ENCODE data around the gene GSTO1. TPM values are rescaled to one million over a fixed set of nuclear protein-coding genes. Genes with fewer than 3 reads are reported as not detected.
A peak's percentile ranks its signal among the peaks of the same experiment; 100 is the strongest.

GSTO1 gene
- total and polyA plus RNA-seq, 2 of the 13 experiments (the other 11 are each of a cell fraction or from before 2014, with no cell fraction given), result 228 to 300 TPM

GRCh38 chr10:104230490-104230889, 24.2 kb upstream of the GSTO1 start:
- intact Hi-C loops (cut with micrococcal nuclease; ENCODE audit: unreplicated experiment) (no loop called here), in situ Hi-C loops (cut with HindIII; ENCODE audit: extremely low pct_ligation_motif_present, low pct_unique_long_range_greater_than_20kb) (no loop called here)
- no peak for FAIRE-seq
- Histone ChIP-seq H3K4me2 (ENCODE audit: low read depth, low read length) (no peak overlapping the region), H3K27me3 (ENCODE audit: control insufficient read depth in 1 of 2, insufficient read depth in 2 of 2, low read length in 2 of 2) (no peaks in the 10 kb centered on the region; a peak in 1 of 5 replicates), H3K4me3 (replicated peaks in 1 of 3; ENCODE audit: insufficient read depth in 1 of 3, low read depth in 2 of 3, low read length in 3 of 3) (no peak overlapping the region), H3K79me2 (ENCODE audit: insufficient read depth, low read length) (no peaks in the 10 kb centered on the region), H2AFZ (ENCODE audit: low read length) (no peak overlapping the region), H3K36me3 (replicated peaks in 1 of 2; ENCODE audit: control insufficient read depth in 1 of 2, insufficient read depth in 2 of 2, low read length in 2 of 2) (no peaks in the 10 kb centered on the region), H3K4me1 (ENCODE audit: insufficient read depth, low read length) (peaks cover 21% of the 10 kb centered on the region), H4K20me1 (ENCODE audit: insufficient read depth, low read length) (no peaks in the 10 kb centered on the region), H3K27ac (ENCODE audit: extremely low read length, insufficient read depth, low read length) (no peak overlapping the region), H3K9me3 (ENCODE audit: low read length) (peaks cover 7% of the 10 kb centered on the region), H3K9ac (ENCODE audit: insufficient read depth, low read depth, low read length) (no peak overlapping the region)
- no TSS peak for BruUV-seq (replicated peaks)
- 74% methylated on average over 4 of the region's 4 CpGs for WGBS (ENCODE audit: low lambda C conversion rate)
- ChIA-PET CTCF (ENCODE audit: low intra/inter-chr PET ratio, low total read pairs) (no interaction called here), POLR2A (interaction anchor here (3.7 kb wide), 1 partner anchor 24 kb away, joined by 59 read pairs; the partner anchor contains the start of gene GSTO1)
- no peak for DNase-seq (ENCODE audit: low spot score)
- no peak for ATAC-seq
- TF ChIP-seq ZNF136 (CRISPR knock-in tag; IDR thresholded peaks at IDR 0.05; ENCODE audit: low read depth) (no peak), PHB2 (IDR thresholded peaks at IDR 0.05; ENCODE audit: partially characterized antibody) (no peak)

- Histone ChIP-seq H3K9me3 (ENCODE audit: low read length) (peaks cover 7% of the 10 kb centered on the region), H3K27me3 (ENCODE audit: control insufficient read depth in 1 of 2, insufficient read depth in 2 of 2, low read length in 2 of 2) (no peaks in the 10 kb centered on the region; a peak in 1 of 5 replicates), H3K36me3 (replicated peaks in 1 of 2; ENCODE audit: control insufficient read depth in 1 of 2, insufficient read depth in 2 of 2, low read length in 2 of 2) (no peaks in the 10 kb centered on the region), H3K27ac (ENCODE audit: extremely low read length, insufficient read depth, low read length) (peak within 1 kb of the TSS; percentile 82), H3K4me1 (ENCODE audit: insufficient read depth, low read length) (peaks cover 21% of the 10 kb centered on the region), H4K20me1 (ENCODE audit: insufficient read depth, low read length) (no peaks in the 10 kb centered on the region), H3K4me3 (replicated peaks in 1 of 3; ENCODE audit: insufficient read depth in 1 of 3, low read depth in 2 of 3, low read length in 3 of 3) (peak within 1 kb of the TSS; percentile 79 to 93 (median 86)), H3K9ac (ENCODE audit: insufficient read depth, low read depth, low read length) (peak within 1 kb of the TSS; percentile 84), H2AFZ (ENCODE audit: low read length) (peak within 1 kb of the TSS; percentile 90), H3K79me2 (ENCODE audit: insufficient read depth, low read length) (no peaks in the 10 kb centered on the region), H3K4me2 (ENCODE audit: low read depth, low read length) (peak within 1 kb of the TSS; percentile 87)
- POLR2A ChIA-PET, result interaction anchor here (0.9 to 3.7 kb wide), 8 partner anchors 9 to 111 kb away, joined by 3 to 59 read pairs (median 5); partner anchors contain the start of genes GSTO1, ITPRIP and SFR1
- CTCF ChIA-PET (ENCODE audit: low intra/inter-chr PET ratio, low total read pairs), result no interaction called here
- intact Hi-C loops (cut with micrococcal nuclease; ENCODE audit: unreplicated experiment), result loop anchor here (1.0 kb wide), 2 partner anchors 11 to 21 kb away; no protein-coding TSS in a partner anchor
- in situ Hi-C loops (cut with HindIII; ENCODE audit: extremely low pct_ligation_motif_present, low pct_unique_long_range_greater_than_20kb), result no loop called here
- FAIRE-seq (peak; percentile 81), ATAC-seq (peak; percentile 100), DNase-seq (ENCODE audit: low spot score) (peak; percentile 93)
- 1% methylated on average over 18 of the region's 60 CpGs for WGBS (ENCODE audit: low lambda C conversion rate)
- BruUV-seq (replicated peaks), result no TSS peak
- peak; percentile 49 to 61; a peak in 3 of 4 replicates for TF ChIP-seq POLR2A (IDR thresholded peaks at IDR 0.05; ENCODE audit: insufficient read depth in 1 of 2, low read depth in 2 of 2, low read length in 2 of 2)
- no peak for TF ChIP-seq RELA (CRISPR knock-in tag; IDR thresholded peaks at IDR 0.05)
- TF ChIP-seq SP140L (CRISPR knock-in tag; IDR thresholded peaks at IDR 0.05; ENCODE audit: borderline replicate concordance), result no peak
- TF ChIP-seq, protein P1, sequence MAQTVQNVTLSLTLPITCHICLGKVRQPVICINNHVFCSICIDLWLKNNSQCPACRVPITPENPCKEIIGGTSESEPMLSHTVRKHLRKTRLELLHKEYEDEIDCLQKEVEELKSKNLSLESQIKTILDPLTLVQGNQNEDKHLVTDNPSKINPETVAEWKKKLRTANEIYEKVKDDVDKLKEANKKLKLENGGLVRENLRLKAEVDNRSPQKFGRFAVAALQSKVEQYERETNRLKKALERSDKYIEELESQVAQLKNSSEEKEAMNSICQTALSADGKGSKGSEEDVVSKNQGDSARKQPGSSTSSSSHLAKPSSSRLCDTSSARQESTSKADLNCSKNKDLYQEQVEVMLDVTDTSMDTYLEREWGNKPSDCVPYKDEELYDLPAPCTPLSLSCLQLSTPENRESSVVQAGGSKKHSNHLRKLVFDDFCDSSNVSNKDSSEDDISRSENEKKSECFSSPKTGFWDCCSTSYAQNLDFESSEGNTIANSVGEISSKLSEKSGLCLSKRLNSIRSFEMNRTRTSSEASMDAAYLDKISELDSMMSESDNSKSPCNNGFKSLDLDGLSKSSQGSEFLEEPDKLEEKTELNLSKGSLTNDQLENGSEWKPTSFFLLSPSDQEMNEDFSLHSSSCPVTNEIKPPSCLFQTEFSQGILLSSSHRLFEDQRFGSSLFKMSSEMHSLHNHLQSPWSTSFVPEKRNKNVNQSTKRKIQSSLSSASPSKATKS (CRISPR knock-in tag; IDR thresholded peaks at IDR 0.05), result no peak
- TF ChIP-seq EP300 (IDR thresholded peaks at IDR 0.05; ENCODE audit: low read depth in 2 of 2, low read length in 2 of 2), result no peak
- TF ChIP-seq EP300 (CRISPR knock-in tag; IDR thresholded peaks at IDR 0.05; ENCODE audit: borderline replicate concordance), result 0 out of 2 replicates have a peak, but pooled peaks have one; percentile 11
- TF ChIP-seq ZNF274 (CRISPR knock-in tag; IDR thresholded peaks at IDR 0.05), result peak; percentile 69; the same call in 1 of the 2 replicates
- peak; percentile 87 for TF ChIP-seq REL (CRISPR knock-in tag; conservative IDR thresholded peaks at IDR 0.05)
- 0 out of 2 replicates have a peak, but pooled peaks have one; percentile 41 for TF ChIP-seq ZNF446 (CRISPR knock-in tag; IDR thresholded peaks at IDR 0.05)
- TF ChIP-seq NCOR1 (IDR thresholded peaks at IDR 0.05; ENCODE audit: borderline replicate concordance, low read length), result no peak
- no peak for TF ChIP-seq PRPF4 (IDR thresholded peaks at IDR 0.05; ENCODE audit: low read depth, low read length, poor library complexity, severe bottlenecking)
These were observed 22.7 kb upstream of the GSTO1 start, which contains the start of gene CFAP43 for GRCh38 chr10:104231784-104232612. Gene CFAP43 (minus strand): TSS chr10:104232364. CDS start chr10:104232246, 118 bp downstream.

Data from HepG2 (cell line).